Globus pallidus (tissue), 1 donor: Measurements from ENCODE around the gene LRP1B.
A peak's percentile ranks its signal among the peaks of the same experiment; 100 is the strongest.
"Not testable (repeated sequence)": the region's sequence is repeated elsewhere in the genome, so short reads cannot be mapped to it uniquely, and the experiment has no call there.

Experiments used
- DNase-seq: peaks from one replicate; pipeline ENCODE4 v3.0.0-alpha.2; 2015; ENCODE audit warnings: low spot score

Gene LRP1B

GRCh38 chr2:140683658-140684057 is 1447.2 kb downstream of the LRP1B start:
- no peak for DNase-seq

GRCh38 chr2:140680862-140681261 is 1450.0 kb downstream of the LRP1B start:
- no peak for DNase-seq

- DNase-seq: no peak
Observed at GRCh38 chr2:140679752-140680151, 1451.1 kb downstream of the LRP1B start.

- no peak for DNase-seq
Observed at GRCh38 chr2:140669911-140670310, 1460.9 kb downstream of the LRP1B start.

GRCh38 chr2:140667203-140667602 is 1463.6 kb downstream of the LRP1B start:
- no peak for DNase-seq

GRCh38 chr2:140662504-140662903 is 1468.3 kb downstream of the LRP1B start:
- no peak for DNase-seq

- DNase-seq: no peak
Observed at GRCh38 chr2:140658760-140659692, 1471.8 kb downstream of the LRP1B start.

GRCh38 chr2:140657657-140658056 is 1473.2 kb downstream of the LRP1B start:
- no peak for DNase-seq

- no peak for DNase-seq
Observed at GRCh38 chr2:140654565-140654964, 1476.3 kb downstream of the LRP1B start.

- no peak for DNase-seq
Observed at GRCh38 chr2:140650825-140651224, 1480.0 kb downstream of the LRP1B start.

- not testable (repeated sequence) for DNase-seq
Observed at GRCh38 chr2:140650134-140650533, 1480.7 kb downstream of the LRP1B start.

- DNase-seq: no peak
Observed at GRCh38 chr2:140648393-140648792, 1482.4 kb downstream of the LRP1B start.

GRCh38 chr2:140643761-140644187 is 1487.0 kb downstream of the LRP1B start:
- DNase-seq: no peak

- no peak for DNase-seq
Observed at GRCh38 chr2:140641163-140641562, 1489.7 kb downstream of the LRP1B start.

- peak; percentile 8 for DNase-seq
Observed at GRCh38 chr2:140639628-140640027, 1491.2 kb downstream of the LRP1B start.

GRCh38 chr2:140630557-140630956 is 1500.3 kb downstream of the LRP1B start:
- DNase-seq: no peak

- DNase-seq: no peak
Observed at GRCh38 chr2:140627885-140628284, 1502.9 kb downstream of the LRP1B start.

- DNase-seq: no peak
Observed at GRCh38 chr2:140627136-140627535, 1503.7 kb downstream of the LRP1B start.

- DNase-seq: no peak
Observed at GRCh38 chr2:140624200-140624599, 1506.6 kb downstream of the LRP1B start.

- DNase-seq: no peak
Observed at GRCh38 chr2:140621583-140622362, 1509.0 kb downstream of the LRP1B start.

GRCh38 chr2:140604788-140605187 is 1526.0 kb downstream of the LRP1B start:
- DNase-seq: no peak

GRCh38 chr2:140604096-140604495 is 1526.7 kb downstream of the LRP1B start:
- no peak for DNase-seq

GRCh38 chr2:140603416-140603815 is 1527.4 kb downstream of the LRP1B start:
- no peak for DNase-seq
